Hepatocyte (in vitro differentiated cells): ENCODE results near the gene MS4A12. TPM values are rescaled to one million over a fixed set of nuclear protein-coding genes. Genes with fewer than 3 reads are reported as not detected.

ENCODE experiments used
- DNase-seq: peaks from one replicate; pipeline ENCODE4 v3.0.0-alpha.2; 2016; ENCODE audit warnings: low spot score
- H2AFZ ChIP-seq: fragments of 200-600 bp; sonication (generic); 2 replicates; pipeline ENCODE4 v1.6.0; 2016; ENCODE audit warnings: antibody characterized with exemption, mild to moderate bottlenecking
- H3K27ac ChIP-seq: fragments of 200-600 bp; sonication (generic); 2 replicates; pipeline ENCODE4 v1.5.1; 2016; ENCODE audit warnings: mild to moderate bottlenecking
- H3K27me3 ChIP-seq: fragments of 200-600 bp; sonication (generic); 2 replicates; pipeline ENCODE4 v1.6.1; 2016
- H3K36me3 ChIP-seq: fragments of 200-600 bp; sonication (generic); replicated peaks from 2 replicates; pipeline ENCODE4 v1.5.1; 2016; ENCODE audit warnings: low read depth; ENCODE audit not compliant: insufficient read depth
- H3K4me1 ChIP-seq: fragments of 200-600 bp; sonication (generic); 2 replicates; pipeline ENCODE4 v1.5.1; 2016; ENCODE audit warnings: mild to moderate bottlenecking, moderate library complexity; ENCODE audit not compliant: insufficient read depth
- H3K4me2 ChIP-seq: fragments of 200-600 bp; sonication (generic); 2 replicates; pipeline ENCODE4 v1.6.0; 2016
- H3K4me3 ChIP-seq: fragments of 200-600 bp; sonication (generic); 2 replicates; pipeline ENCODE4 v1.5.1; 2016; ENCODE audit warnings: mild to moderate bottlenecking
- H3K79me2 ChIP-seq: fragments of 200-600 bp; sonication (generic); 2 replicates; pipeline ENCODE4 v1.6.0; 2017; ENCODE audit warnings: mild to moderate bottlenecking
- H3K9me2 ChIP-seq: fragments of 200-600 bp; sonication (generic); replicated peaks from 2 replicates; pipeline ENCODE4 v1.6.0; 2017; ENCODE audit warnings: mild to moderate bottlenecking; ENCODE audit not compliant: insufficient read depth
- H3K9me3 ChIP-seq: fragments of 200-600 bp; sonication (generic); 2 replicates; pipeline ENCODE4 v1.5.1; 2016; ENCODE audit warnings: low read depth, mild to moderate bottlenecking
- H4K20me1 ChIP-seq: fragments of 200-600 bp; sonication (generic); 2 replicates; pipeline ENCODE4 v1.6.0; 2016; ENCODE audit warnings: mild to moderate bottlenecking; ENCODE audit not compliant: insufficient read depth, poor library complexity, severe bottlenecking
- EZH2 ChIP-seq: fragments of 200-600 bp; sonication (generic); IDR thresholded peaks from 2 replicates; pipeline ENCODE4 v1.6.1; 2016; ENCODE audit warnings: antibody characterized with exemption, mild to moderate bottlenecking, borderline replicate concordance
- EZH2phosphoT487 ChIP-seq: fragments of 200-600 bp; sonication (generic); IDR thresholded peaks from one replicate; pipeline ENCODE4 v1.6.1; 2018; ENCODE audit warnings: antibody characterized with exemption, mild to moderate bottlenecking, low read depth, moderate library complexity; ENCODE audit not compliant: unreplicated experiment, severe bottlenecking
- WGBS: methylation state at CpG from one replicate; pipeline ENCODE4 v1.1.6; 2016; ENCODE audit warnings: low lambda C conversion rate; ENCODE audit errors: missing lambda C conversion rate; 5-methylcytosine and 5-hydroxymethylcytosine counted together
- polyA plus RNA-seq: library from polyadenylated mRNA; unstranded; fragments of >200 nt; fragmentation: Nextera tagmentation; extraction: Ambion mirVana; gene quantifications from 2 replicates; pipeline ENCODE4 v1.2.1, GENCODE V29; 2016
- total RNA-seq: library from RNA; depleted of rRNA; stranded (reverse); fragments of >200 nt; gene quantifications from 2 replicates; pipeline ENCODE4 v1.2.3, GENCODE V29; 2014
- TF ChIP-seq, protein P1 (sequence below): fragments of 200-600 bp; sonication (generic); IDR thresholded peaks from 2 replicates; pipeline ENCODE4 v1.5.1; 2016; ENCODE audit warnings: antibody characterized with exemption, mild to moderate bottlenecking; ENCODE audit not compliant: poor library complexity

The MS4A12 gene
- total and polyA plus RNA-seq, 2 experiments from 2014 or later, result not detected

- Histone ChIP-seq H2AFZ (no peak overlapping the region), H3K9me3 (no peaks in the 10 kb centered on the region), H3K4me1 (peaks cover 6% of the 10 kb centered on the region), H3K4me2 (no peak overlapping the region), H3K9me2 (no peaks in the 10 kb centered on the region), H3K27me3 (no peaks in the 10 kb centered on the region), H3K27ac (no peak overlapping the region), H4K20me1 (no peaks in the 10 kb centered on the region), H3K79me2 (no peaks in the 10 kb centered on the region), H3K4me3 (no peak overlapping the region), H3K36me3 (no peaks in the 10 kb centered on the region)
- TF ChIP-seq EZH2phosphoT487 (no peak), EZH2 (no peak)
- TF ChIP-seq, protein P1, sequence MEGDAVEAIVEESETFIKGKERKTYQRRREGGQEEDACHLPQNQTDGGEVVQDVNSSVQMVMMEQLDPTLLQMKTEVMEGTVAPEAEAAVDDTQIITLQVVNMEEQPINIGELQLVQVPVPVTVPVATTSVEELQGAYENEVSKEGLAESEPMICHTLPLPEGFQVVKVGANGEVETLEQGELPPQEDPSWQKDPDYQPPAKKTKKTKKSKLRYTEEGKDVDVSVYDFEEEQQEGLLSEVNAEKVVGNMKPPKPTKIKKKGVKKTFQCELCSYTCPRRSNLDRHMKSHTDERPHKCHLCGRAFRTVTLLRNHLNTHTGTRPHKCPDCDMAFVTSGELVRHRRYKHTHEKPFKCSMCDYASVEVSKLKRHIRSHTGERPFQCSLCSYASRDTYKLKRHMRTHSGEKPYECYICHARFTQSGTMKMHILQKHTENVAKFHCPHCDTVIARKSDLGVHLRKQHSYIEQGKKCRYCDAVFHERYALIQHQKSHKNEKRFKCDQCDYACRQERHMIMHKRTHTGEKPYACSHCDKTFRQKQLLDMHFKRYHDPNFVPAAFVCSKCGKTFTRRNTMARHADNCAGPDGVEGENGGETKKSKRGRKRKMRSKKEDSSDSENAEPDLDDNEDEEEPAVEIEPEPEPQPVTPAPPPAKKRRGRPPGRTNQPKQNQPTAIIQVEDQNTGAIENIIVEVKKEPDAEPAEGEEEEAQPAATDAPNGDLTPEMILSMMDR, result no peak
- no peak for DNase-seq
- WGBS, result 68% methylated on average over 6 of the region's 6 CpGs
Observed at GRCh38 chr11:60511393-60511792, 18.8 kb downstream of the MS4A12 start.

- no peaks in the 10 kb centered on the region for H3K27me3 ChIP-seq
- H3K9me2 ChIP-seq, result no peaks in the 10 kb centered on the region
- H2AFZ ChIP-seq, result no peak overlapping the region
- H3K4me2 ChIP-seq, result no peak overlapping the region
- H3K4me3 ChIP-seq, result no peak overlapping the region
- H3K9me3 ChIP-seq, result no peaks in the 10 kb centered on the region
- WGBS, result 66% methylated on average over 3 of the region's 3 CpGs
- H3K36me3 ChIP-seq, result no peaks in the 10 kb centered on the region
- H3K79me2 ChIP-seq, result no peaks in the 10 kb centered on the region
- H4K20me1 ChIP-seq, result no peaks in the 10 kb centered on the region
- no peak for DNase-seq
- TF ChIP-seq EZH2 (no peak), EZH2phosphoT487 (no peak)
- TF ChIP-seq, protein P1, result no peak
- H3K4me1 ChIP-seq, result peaks cover 6% of the 10 kb centered on the region
- no peak overlapping the region for H3K27ac ChIP-seq
Observed at GRCh38 chr11:60512651-60513225, 20.2 kb downstream of the MS4A12 start.

DNA sequence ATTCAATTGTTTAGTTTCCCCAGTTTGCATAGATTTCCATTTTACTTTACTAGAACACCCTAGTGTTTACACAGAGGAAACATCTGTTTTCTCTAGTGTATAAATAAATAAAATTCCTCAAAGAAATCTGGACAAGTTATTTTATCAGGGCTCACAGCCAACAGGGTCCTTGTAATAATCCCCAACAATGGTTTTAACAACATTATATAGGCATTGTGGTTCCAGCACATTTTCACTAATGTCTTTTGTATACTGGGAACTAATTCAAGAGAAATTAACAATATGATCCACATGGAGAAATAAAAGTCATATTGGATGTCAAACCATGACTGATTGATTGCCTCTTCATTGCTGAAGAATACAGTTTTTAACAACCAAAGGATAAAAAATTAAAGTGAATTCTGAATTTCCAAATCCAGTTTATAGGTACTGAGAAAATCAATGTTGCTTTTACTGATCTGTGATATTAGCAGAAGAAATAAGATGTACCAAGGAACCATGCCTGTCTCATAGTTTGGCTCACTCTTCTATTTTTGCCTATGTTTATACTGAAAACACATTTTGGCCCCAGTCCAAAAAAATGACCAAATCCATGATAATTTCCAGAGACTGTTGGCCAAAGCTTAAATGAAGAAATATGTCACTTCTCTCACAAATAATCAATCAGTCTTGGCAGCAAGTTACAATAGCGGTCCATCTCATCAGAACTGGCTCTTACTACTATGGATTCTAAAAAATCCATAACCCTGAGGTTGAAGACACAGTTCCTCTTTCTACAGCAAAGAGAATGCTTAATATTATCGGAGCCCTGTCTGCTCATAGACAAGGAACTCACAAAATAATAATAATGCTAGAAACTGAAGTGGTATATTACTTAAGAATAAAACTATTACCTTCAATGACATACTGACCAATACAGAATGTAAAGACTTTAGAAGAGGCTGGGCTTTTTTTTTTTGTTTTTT is 21.2 kb downstream of the MS4A12 start:
- Histone ChIP-seq H3K27me3 (no peaks in the 10 kb centered on the region), H3K4me1 (peaks cover 6% of the 10 kb centered on the region), H3K27ac (no peak overlapping the region), H3K4me2 (no peak overlapping the region), H4K20me1 (no peaks in the 10 kb centered on the region), H3K79me2 (no peaks in the 10 kb centered on the region), H2AFZ (no peak overlapping the region), H3K4me3 (no peak overlapping the region), H3K9me3 (no peaks in the 10 kb centered on the region), H3K9me2 (no peaks in the 10 kb centered on the region), H3K36me3 (no peaks in the 10 kb centered on the region)
- TF ChIP-seq EZH2 (no peak), EZH2phosphoT487 (no peak)
- TF ChIP-seq, protein P1, result no peak
- DNase-seq, result no peak
- WGBS, result 78% methylated on average over 2 of the region's 2 CpGs
